ENCODE data around the gene ZBTB7C.

GRCh38 chr18:48376406-48376805, 32.8 kb downstream of the ZBTB7C start:
- TF ChIP-seq CHD1 (IDR thresholded peaks at IDR 0.05; ENCODE audit: low read depth, low read length) (no peak), ZBTB4 (CRISPR knock-in tag; IDR thresholded peaks at IDR 0.05) (no peak), CBFB (IDR thresholded peaks at IDR 0.05; ENCODE audit: low read depth) (no peak)

Measured in GM12878 (cell line).